CD14-positive monocyte (primary cell): ENCODE data around the gene ACKR1. TPM values are rescaled to one million over a fixed set of nuclear protein-coding genes. Genes with fewer than 3 reads are reported as not detected.
A peak's percentile ranks its signal among the peaks of the same experiment; 100 is the strongest.

ENCODE experiments used
- DNase-seq, 3 donors: peaks; one replicate each; pipeline ENCODE4 v3.0.0-alpha.2; 2011 to 2022
- H2AFZ ChIP-seq: 2 replicates; pipeline ENCODE4 v1.6.0; 2012; ENCODE audit warnings: mild to moderate bottlenecking, low read depth, low read length, inconsistent platforms; ENCODE audit not compliant: insufficient read depth, poor library complexity, severe bottlenecking
- H3K27ac ChIP-seq, 2 donors: 1 replicate in 1 of 2; 2 replicates in 1 of 2; pipeline ENCODE4 v1.5.1; 2012 to 2013; ENCODE audit warnings: low read length in 2 of 2, control low read depth in 1 of 2, inconsistent platforms in 1 of 2, low read depth in 1 of 2, mild to moderate bottlenecking in 1 of 2
- H3K27me3 ChIP-seq, 2 donors: one replicate each; pipeline versions ENCODE4 v1.6.0 to v1.6.1; 2011 to 2013; ENCODE audit warnings: low read length in 2 of 2; ENCODE audit not compliant: control insufficient read depth in 2 of 2, insufficient read depth in 2 of 2
- H3K36me3 ChIP-seq, 2 donors: replicated peaks in 1 of 2; 1 replicate in 1 of 2; 2 replicates in 1 of 2; pipeline versions ENCODE4 v1.5.1 to v1.6.1; 2012 to 2013; ENCODE audit warnings: low read length in 2 of 2, control low read depth in 1 of 2, inconsistent platforms in 1 of 2, mild to moderate bottlenecking in 1 of 2; ENCODE audit not compliant: insufficient read depth in 2 of 2, control insufficient read depth in 1 of 2
- H3K4me1 ChIP-seq, 2 donors: 1 replicate in 1 of 2; 2 replicates in 1 of 2; pipeline versions ENCODE4 v1.5.1 to v1.6.1; 2012 to 2013; ENCODE audit warnings: low read length in 2 of 2, control low read depth in 1 of 2, inconsistent platforms in 1 of 2, mild to moderate bottlenecking in 1 of 2, moderate library complexity in 1 of 2; ENCODE audit not compliant: insufficient read depth in 2 of 2, control insufficient read depth in 1 of 2
- H3K4me2 ChIP-seq: replicated peaks from 2 replicates; pipeline ENCODE3; 2012; ENCODE audit warnings: low read length, moderate library complexity, mild to moderate bottlenecking; ENCODE audit not compliant: poor library complexity, severe bottlenecking; ENCODE audit errors: extremely low read depth
- H3K4me3 ChIP-seq, 3 experiments: fragments of 200-600 bp in 1 of 3; sonication (generic) in 1 of 3; replicated peaks in 1 of 3; 1 replicate in 2 of 3; 2 replicates in 1 of 3; pipeline ENCODE4 v1.5.1; 2011 to 2013; ENCODE audit warnings: low read length in 3 of 3, mild to moderate bottlenecking in 3 of 3, control low read depth in 2 of 3, low read depth in 2 of 3, inconsistent platforms in 1 of 3, moderate library complexity in 1 of 3
- H3K79me2 ChIP-seq: 2 replicates; pipeline ENCODE4 v1.6.0; 2012; ENCODE audit warnings: mild to moderate bottlenecking, control low read depth, inconsistent platforms, low read length, moderate library complexity; ENCODE audit not compliant: insufficient read depth
- H3K9ac ChIP-seq: 2 replicates; pipeline ENCODE4 v1.6.0; 2017; ENCODE audit warnings: low read length, mild to moderate bottlenecking; ENCODE audit not compliant: insufficient read depth, poor library complexity, severe bottlenecking
- H3K9me3 ChIP-seq, 2 donors: replicated peaks in 1 of 2; 1 replicate in 1 of 2; 2 replicates in 1 of 2; pipeline versions ENCODE4 v1.5.1 to v1.6.1; 2012 to 2013; ENCODE audit warnings: low read length in 2 of 2, control low read depth in 1 of 2; ENCODE audit not compliant: control insufficient read depth in 1 of 2, insufficient read depth in 1 of 2
- H4K20me1 ChIP-seq: 2 replicates; pipeline ENCODE4 v1.6.0; 2012; ENCODE audit warnings: mild to moderate bottlenecking, low read length, control low read depth, moderate library complexity; ENCODE audit not compliant: insufficient read depth
- H3K27ac Mint-ChIP-seq, 7 donors: one replicate each; pipeline ENCODE4 v1.8.0; 2020; ENCODE audit warnings: mild to moderate bottlenecking in 7 of 7, mixed read lengths in 7 of 7, moderate library complexity in 6 of 7, inconsistent platforms in 2 of 7
- H3K27me3 Mint-ChIP-seq, 3 donors: one replicate each; pipeline ENCODE4 v1.8.0; 2021 to 2022; ENCODE audit warnings: low read depth in 3 of 3, mild to moderate bottlenecking in 3 of 3, mixed read lengths in 3 of 3, moderate library complexity in 3 of 3, inconsistent platforms in 1 of 3
- H3K36me3 Mint-ChIP-seq, 2 donors: one replicate each; pipeline ENCODE4 v1.8.0; 2020; ENCODE audit warnings: mixed read lengths in 2 of 2, inconsistent platforms in 1 of 2, mild to moderate bottlenecking in 1 of 2
- H3K4me1 Mint-ChIP-seq: one replicate; pipeline ENCODE4 v1.8.0; 2020; ENCODE audit warnings: mild to moderate bottlenecking, mixed read lengths
- H3K4me3 Mint-ChIP-seq, 2 donors: one replicate each; pipeline ENCODE4 v1.8.0; 2020; ENCODE audit warnings: mild to moderate bottlenecking in 2 of 2, mixed read lengths in 2 of 2, moderate library complexity in 1 of 2
- H3K9me3 Mint-ChIP-seq, 7 donors: one replicate each; pipeline ENCODE4 v1.8.0; 2020 to 2022; ENCODE audit warnings: mixed read lengths in 7 of 7, mild to moderate bottlenecking in 6 of 7, moderate library complexity in 6 of 7, inconsistent platforms in 2 of 7
- CTCF ChIP-seq: fragments of 200-600 bp; IDR thresholded peaks from one replicate; pipeline ENCODE4 v1.8.0; 2022; ENCODE audit warnings: antibody characterized with exemption, mild to moderate bottlenecking
- WGBS: methylation state at CpG from one replicate; pipeline ENCODE4 v1.1.5; 2013; ENCODE audit warnings: missing lambda C conversion rate; ENCODE audit not compliant: insufficient coverage; 5-methylcytosine and 5-hydroxymethylcytosine counted together
- intact Hi-C, 2 donors: fragments of 100-400 bp; cut with micrococcal nuclease; formaldehyde crosslinking; loops; one replicate each; pipeline versions ENCODE4 v1.15.0 to v1.15.1; 2023
- polyA plus RNA-seq, 3 donors: library from polyadenylated mRNA; depleted of rRNA in 1 of 3; unstranded in 2 of 3; stranded (reverse) in 1 of 3; fragments of 300-500 nt in 2 of 3; fragments of >200 nt in 1 of 3; fragmentation: Illumina TruSeq in 2 of 3; gene quantifications; 1 replicate in 2 of 3; 2 replicates in 1 of 3; pipeline ENCODE4 v1.2.3, GENCODE V29; 2012 to 2021

Gene ACKR1
- polyA plus RNA-seq, 3 donors = 0.14 TPM; not detected in 2

GRCh38 chr1:159161001-159161718 lies 43.5 kb upstream of the ACKR1 start:
- Histone ChIP-seq H3K4me3 (no peak overlapping the region), H2AFZ (no peak overlapping the region), H3K36me3 (no peaks in the 10 kb centered on the region), H3K79me2 (no peaks in the 10 kb centered on the region), H4K20me1 (no peaks in the 10 kb centered on the region), H3K27ac (no peak overlapping the region), H3K4me1 (peaks cover 0 to 3% of the 10 kb centered on the region in 2 donors), H3K9me3 (no peaks in the 10 kb centered on the region), H3K4me2 (no peak overlapping the region), H3K27me3 (peaks cover 12 to 25% of the 10 kb centered on the region in 2 donors), H3K9ac (no peak overlapping the region)
- H3K4me3 Mint-ChIP-seq = no peak overlapping the region
- TF ChIP-seq CTCF = peak; percentile 98
- no peaks in the 10 kb centered on the region for H3K9me3 Mint-ChIP-seq
- peaks cover 10% of the 10 kb centered on the region for H3K4me1 Mint-ChIP-seq
- H3K27me3 Mint-ChIP-seq = peaks cover 6 to 24% (median 12%) of the 10 kb centered on the region in 3 donors
- peak; percentile 55 to 72 (median 69) for DNase-seq
- WGBS = 11% methylated on average over 4 of the region's 4 CpGs
- intact Hi-C loops = loop anchor here (5.0 kb wide), 3 partner anchors 36 to 731 kb away; no protein-coding TSS in a partner anchor
- H3K36me3 Mint-ChIP-seq = no peaks in the 10 kb centered on the region
- no peak overlapping the region for H3K27ac Mint-ChIP-seq

GRCh38 chr1:159161719-159162026 lies 43.0 kb upstream of the ACKR1 start:
- no CpG with 5 or more reads among the region's 1 CpG for WGBS
- no peak for TF ChIP-seq CTCF
- H3K36me3 Mint-ChIP-seq = no peaks in the 10 kb centered on the region
- no peak overlapping the region for H3K4me3 ChIP-seq
- H3K36me3 ChIP-seq = no peaks in the 10 kb centered on the region
- no peak overlapping the region for H2AFZ ChIP-seq
- peaks cover 5 to 26% (median 15%) of the 10 kb centered on the region in 3 donors for H3K27me3 Mint-ChIP-seq
- H3K27ac Mint-ChIP-seq = no peak overlapping the region
- no peaks in the 10 kb centered on the region for H4K20me1 ChIP-seq
- no peak overlapping the region for H3K4me3 Mint-ChIP-seq
- no peak overlapping the region for H3K27ac ChIP-seq
- no peak overlapping the region for H3K4me2 ChIP-seq
- DNase-seq = no peak
- peaks cover 10% of the 10 kb centered on the region for H3K4me1 Mint-ChIP-seq
- peaks cover 17 to 27% of the 10 kb centered on the region in 2 donors for H3K27me3 ChIP-seq
- no peaks in the 10 kb centered on the region for H3K79me2 ChIP-seq
- intact Hi-C loops = loop anchor here (5.0 kb wide), 3 partner anchors 36 to 731 kb away; no protein-coding TSS in a partner anchor
- H3K9me3 Mint-ChIP-seq = no peaks in the 10 kb centered on the region
- no peaks in the 10 kb centered on the region for H3K9me3 ChIP-seq
- peaks cover 0 to 3% of the 10 kb centered on the region in 2 donors for H3K4me1 ChIP-seq
- H3K9ac ChIP-seq = no peak overlapping the region
